Inflammatory macrophage treated with lipopolysaccharide for 4 hours (primary cell): ENCODE results near the gene LTK.

Source experiments
- DNase-seq: peaks from one replicate; pipeline ENCODE4 v3.0.0-alpha.2; 2020

Gene LTK

DNA sequence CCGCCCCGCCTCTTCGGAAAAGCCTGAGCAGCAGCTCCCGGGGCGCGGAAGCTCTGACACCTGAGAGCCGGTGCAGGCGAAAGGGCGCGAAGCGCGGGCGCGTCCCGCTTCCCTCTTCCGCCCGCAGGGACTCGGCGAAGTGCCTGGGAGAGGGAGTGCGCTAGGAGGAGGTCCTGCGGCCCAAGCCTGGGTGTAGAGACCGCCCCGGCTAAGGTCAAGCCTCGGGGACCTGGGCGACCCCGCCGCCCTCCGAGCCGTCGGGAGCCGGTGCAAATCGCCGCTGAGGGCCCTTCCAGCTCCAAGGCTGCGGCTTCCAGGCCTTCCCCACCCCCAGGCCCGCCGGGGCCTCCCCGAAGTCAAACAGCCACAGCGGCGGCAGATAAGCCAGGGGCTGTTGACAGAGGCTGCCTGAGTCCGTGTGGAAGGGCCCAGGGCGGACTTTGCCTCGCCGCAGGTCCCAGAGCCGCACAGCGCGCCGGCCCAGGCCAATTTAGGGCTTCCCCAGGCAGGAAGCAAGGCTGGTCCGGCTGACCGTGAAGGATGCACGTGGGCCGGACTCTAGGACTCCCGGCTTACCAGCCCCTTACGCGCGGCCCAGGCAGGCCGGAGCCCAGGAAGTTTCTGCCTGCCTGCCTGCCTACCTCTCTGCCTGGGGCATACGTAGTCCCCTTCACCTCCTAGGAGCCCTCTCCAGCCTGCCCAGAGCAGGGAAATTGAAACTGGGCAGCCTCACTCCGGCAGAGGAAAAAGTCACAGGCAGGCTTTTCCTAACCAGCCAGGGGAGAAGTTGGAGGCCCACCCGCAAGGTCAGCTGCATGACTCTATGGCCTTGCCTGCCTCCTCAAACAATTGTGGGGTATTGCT is 17.7 kb downstream of the LTK start:
- DNase-seq = no peak

GRCh38 chr15:41494922-41495735 is 18.5 kb downstream of the LTK start:
- DNase-seq = no peak

DNA sequence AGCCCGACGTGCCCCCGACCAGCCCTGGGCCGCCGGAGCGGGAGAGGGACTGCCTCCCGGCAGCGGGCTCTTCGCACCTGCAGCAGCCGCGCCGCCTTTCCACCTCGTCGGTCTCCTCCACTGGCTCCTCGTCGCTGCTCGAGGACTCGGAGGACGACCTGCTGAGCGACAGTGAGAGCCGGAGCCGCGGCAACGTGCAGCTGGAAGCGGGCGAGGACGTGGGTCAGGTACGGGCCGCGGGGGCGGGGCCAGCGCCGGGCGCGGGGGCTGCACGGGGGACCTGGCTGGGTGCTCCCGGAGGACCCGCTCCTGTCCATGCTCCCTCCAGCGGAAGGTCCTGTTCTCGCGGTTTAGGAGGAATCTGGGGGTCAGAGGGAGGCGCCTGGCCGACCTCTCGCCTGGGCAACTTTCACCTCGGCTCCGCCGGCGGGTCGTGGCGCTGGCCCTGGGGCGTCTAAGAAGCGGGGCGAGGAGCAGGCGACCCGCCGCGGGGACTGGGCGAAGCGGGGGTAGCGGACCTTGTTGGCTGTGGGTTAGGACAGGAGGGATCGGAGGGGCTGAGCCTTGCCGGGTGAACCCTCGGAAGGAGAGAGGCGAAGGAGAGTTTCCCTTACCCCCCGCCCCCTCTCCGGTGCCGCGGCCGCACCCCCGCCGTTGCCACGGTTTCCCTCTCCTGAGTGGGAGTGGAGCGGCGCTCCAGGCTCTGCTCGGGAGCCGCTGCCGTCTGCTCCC is 19.3 kb downstream of the LTK start:
- DNase-seq = no peak

- no peak for DNase-seq
Measured at GRCh38 chr15:41493902-41494189, 19.8 kb downstream of the LTK start.

GRCh38 chr15:41493205-41493901 is 20.3 kb downstream of the LTK start, which contains the start of gene ITPKA:
TSS of gene ITPKA (plus strand) at chr15:41493874. CDS start at chr15:41493928, 54 bp downstream.
- peak; percentile 81 for DNase-seq

- DNase-seq = no peak
Measured at GRCh38 chr15:41492597-41493204, 20.9 kb downstream of the LTK start.

- DNase-seq = no peak
Measured at GRCh38 chr15:41491889-41492288, 21.7 kb downstream of the LTK start.

DNA sequence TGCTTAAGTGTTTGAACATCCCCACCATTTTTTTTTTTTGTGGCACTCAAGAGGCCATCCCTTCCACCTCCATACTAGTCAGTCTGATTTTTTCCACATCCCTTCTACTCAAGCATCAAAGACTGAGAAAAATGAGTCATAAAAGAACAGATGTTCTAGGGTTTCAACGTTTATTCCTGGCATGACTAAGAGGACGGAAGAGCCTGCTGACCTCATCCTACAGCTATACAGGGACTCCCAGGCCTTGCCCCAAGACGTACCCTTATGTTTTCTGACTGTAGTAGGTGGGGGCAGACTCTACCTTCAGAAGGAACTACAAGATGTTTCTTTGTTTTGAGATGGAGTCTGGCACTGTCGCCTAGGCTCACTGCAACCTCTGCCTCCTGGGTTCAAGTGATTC is 23.3 kb downstream of the LTK start:
- DNase-seq = peak; percentile 24

DNA sequence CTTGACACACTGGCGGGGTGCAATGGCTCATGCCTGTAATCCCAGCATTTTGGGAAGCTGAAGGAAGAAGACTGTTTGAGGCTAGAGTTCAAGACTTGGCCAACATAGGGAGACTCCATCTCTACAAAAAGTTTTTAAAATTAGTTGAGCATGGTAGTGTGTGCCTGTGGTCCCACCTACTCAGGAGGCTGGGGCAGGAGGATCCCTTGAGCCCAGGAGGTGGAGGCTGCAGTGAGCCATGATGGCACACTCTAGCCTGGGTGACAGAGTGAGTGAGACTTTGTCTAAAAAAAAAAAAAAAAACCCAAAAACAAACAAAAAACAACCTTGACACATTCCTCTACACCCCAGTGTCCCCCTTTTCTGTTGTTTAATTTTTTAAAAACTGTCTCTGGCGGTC is 24.0 kb downstream of the LTK start:
- no peak for DNase-seq

DNA sequence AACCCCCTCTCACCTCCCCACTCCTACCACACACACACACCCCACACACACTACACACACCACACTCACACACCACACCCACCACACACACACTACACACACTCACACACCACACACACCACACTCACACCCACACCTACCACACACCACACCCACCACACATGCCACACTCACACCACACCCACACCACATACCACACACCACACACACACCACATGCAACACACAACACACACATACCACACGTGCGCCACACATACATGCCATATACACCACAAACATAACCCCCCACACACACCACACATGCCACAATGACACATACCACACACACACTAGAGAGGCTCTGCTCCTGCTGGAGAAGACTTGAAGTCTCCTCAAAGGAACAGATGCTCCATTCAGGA is 25.8 kb downstream of the LTK start:
- no peak for DNase-seq

- no peak for DNase-seq
Measured at GRCh38 chr15:41487381-41487780, 26.2 kb downstream of the LTK start.

DNA sequence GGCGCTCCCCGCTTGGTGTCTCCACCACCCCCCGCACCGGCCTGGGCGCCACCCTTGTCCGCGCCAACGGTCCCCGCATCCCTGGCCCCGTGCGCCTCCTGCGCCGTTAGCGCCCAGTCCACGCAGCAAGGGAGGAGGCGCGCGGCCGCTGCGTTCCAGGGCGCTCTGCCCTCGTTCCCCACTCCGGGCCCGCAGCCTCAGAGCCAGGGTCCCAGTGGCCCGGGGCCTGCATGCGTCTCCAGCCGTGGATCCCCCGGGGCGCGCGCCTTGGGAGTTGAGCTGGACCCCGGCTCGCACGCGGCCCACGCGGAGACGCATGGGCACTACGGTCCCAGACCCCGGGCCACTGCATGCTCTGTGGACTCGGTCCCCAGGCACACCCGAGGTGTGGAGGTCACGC is 27.3 kb downstream of the LTK start:
- DNase-seq = no peak

- DNase-seq = no peak
Measured at GRCh38 chr15:41484937-41485625, 28.5 kb downstream of the LTK start.

GRCh38 chr15:41483519-41483918 is 30.1 kb downstream of the LTK start:
- DNase-seq = no peak

DNA sequence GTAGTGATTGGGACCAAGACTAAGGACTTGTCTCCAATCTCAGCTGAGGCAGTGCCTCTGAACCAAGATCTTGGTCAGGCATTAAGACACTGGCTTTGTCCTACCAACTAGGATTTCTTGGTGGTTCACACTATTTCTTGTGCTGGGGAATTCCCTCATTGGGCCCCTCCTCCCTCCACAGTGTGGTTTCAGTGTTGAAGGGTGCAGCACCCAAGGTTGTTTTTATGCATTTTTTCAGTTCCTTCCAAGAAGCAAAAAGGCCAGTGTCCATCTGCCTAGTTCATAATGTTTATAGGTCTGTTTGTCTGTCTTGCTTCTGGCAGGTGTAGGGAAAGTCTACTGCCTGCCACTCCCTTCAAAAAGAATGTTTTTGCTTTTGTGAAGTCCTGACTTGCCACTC is 30.5 kb downstream of the LTK start:
- DNase-seq = peak; percentile 43

DNA sequence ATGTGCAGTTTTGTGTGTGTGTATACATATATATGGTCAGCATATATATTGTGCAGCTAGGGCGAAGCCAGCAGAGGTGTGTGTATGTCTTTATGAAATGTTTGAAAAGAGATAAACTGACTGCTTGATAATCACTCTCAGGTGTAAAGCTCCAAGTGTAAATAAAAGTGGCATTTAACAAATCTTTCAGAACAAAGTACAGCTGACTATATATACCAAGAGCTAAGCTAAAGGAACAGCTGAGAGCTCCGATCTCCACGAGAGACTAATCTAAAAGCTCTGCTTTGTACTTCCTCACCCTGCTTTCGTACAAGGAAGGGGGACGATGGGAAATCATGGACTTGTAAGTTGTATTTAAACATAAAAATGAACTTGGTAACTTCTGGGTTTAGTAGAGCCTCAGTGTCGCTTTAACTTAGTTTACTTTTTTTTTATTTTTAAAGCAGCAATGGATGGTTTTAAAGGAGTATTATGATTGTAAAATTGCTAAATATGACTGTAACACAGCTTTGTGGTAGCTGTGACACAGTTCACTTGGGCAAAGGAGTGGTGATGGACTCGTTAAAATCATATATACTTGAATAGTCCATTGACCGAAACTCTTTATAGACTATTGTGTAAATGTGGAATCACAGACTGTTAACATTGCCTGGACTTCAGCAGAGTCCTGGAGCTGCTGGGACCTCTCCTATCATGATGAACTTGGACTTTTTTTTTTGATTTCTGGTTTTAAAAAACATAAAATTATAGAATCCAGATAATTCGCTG is 31.3 kb downstream of the LTK start:
- DNase-seq = no peak

GRCh38 chr15:41480396-41481140 is 33.1 kb downstream of the LTK start:
- DNase-seq = no peak

DNA sequence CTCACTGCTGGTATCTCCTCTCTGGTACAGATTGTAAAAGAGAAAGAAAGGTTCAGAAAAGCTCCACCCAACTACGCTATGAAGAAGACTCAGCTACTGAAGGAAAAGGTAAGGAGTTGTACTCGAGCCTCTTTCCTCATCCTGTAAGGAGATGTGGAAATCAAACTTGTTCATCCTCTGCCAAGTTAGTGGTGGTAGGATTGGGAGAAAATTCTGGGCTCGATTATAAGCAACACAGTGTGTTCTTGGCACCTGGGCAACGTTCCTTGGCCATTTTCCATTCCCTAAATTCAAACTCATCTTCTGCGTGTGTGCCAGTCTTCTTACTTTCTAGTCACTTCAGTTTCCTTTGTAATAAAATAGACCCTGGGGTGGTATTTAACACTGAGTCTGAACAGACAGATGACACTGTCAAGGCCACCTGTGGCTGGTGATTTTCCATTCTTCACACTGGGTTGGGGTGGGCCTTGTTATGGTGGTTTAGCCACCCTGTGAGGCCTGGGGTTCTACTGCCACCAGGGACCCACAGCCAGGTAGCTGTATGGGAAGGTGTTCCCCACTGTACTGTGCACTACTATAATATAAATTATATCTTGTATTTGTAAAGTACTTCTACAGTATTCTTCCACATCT is 37.1 kb downstream of the LTK start:
- DNase-seq = no peak

DNA sequence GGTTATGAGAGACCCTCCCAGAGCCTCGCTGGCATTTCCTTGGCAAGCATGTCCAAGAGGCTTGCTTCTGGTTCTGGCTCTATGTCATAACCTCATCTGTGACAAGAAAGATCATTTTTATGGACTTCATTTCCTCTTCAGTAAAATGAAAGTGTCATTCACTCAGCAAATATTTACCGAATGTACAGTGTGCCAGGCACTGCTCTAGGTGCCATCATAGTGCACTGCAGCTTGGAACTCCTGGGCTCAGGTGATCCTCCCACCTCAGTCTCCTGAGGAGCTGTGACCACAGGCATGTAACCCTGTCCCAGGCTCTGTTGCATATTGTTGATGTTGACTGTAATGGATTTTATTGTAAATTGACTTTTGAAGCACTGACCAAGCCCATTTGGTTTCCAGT is 38.7 kb downstream of the LTK start:
- no peak for DNase-seq

GRCh38 chr15:41474436-41474835 is 39.2 kb downstream of the LTK start:
- DNase-seq = no peak
